GM18499 (cell line): Measurements from ENCODE around the gene FUZ.

ENCODE experiments used
- ATAC-seq: cut with Tn5 transposase; IDR thresholded peaks from one replicate; pipeline ENCODE4 v1.9.1; 2021; ENCODE audit warnings: moderate number of reproducible peaks; ENCODE audit not compliant: insufficient read depth, unreplicated experiment

FUZ gene

GRCh38 chr19:49851456-49852259, 38.6 kb upstream of the FUZ start:
- ATAC-seq = no peak

- no peak for ATAC-seq
Observed at GRCh38 chr19:49850487-49851342, 37.6 kb upstream of the FUZ start, which contains the start of gene PTOV1. TSS of gene PTOV1 (plus strand) at chr19:49851159.

- ATAC-seq = no peak
Observed at GRCh38 chr19:49850221-49850486, 37.1 kb upstream of the FUZ start.

- ATAC-seq = no peak
Observed at GRCh38 chr19:49849433-49850220, 36.5 kb upstream of the FUZ start.

- ATAC-seq = no peak
Observed at GRCh38 chr19:49848938-49849337, 35.8 kb upstream of the FUZ start.

GRCh38 chr19:49847731-49848696, 34.9 kb upstream of the FUZ start:
- no peak for ATAC-seq

GRCh38 chr19:49846408-49846807, 33.3 kb upstream of the FUZ start:
- ATAC-seq = no peak

GRCh38 chr19:49845414-49845813, 32.3 kb upstream of the FUZ start:
- no peak for ATAC-seq

- no peak for ATAC-seq
Observed at GRCh38 chr19:49844138-49845095, 31.3 kb upstream of the FUZ start.

- ATAC-seq = no peak
Observed at GRCh38 chr19:49843265-49843664, 30.2 kb upstream of the FUZ start.

GRCh38 chr19:49840736-49841249, 27.7 kb upstream of the FUZ start:
- ATAC-seq = no peak

- no peak for ATAC-seq
Observed at GRCh38 chr19:49840321-49840720, 27.2 kb upstream of the FUZ start.

- no peak for ATAC-seq
Observed at GRCh38 chr19:49839713-49840112, 26.6 kb upstream of the FUZ start.

- no peak for ATAC-seq
Observed at GRCh38 chr19:49838885-49839588, 25.9 kb upstream of the FUZ start.

- no peak for ATAC-seq
Observed at GRCh38 chr19:49837425-49837824, 24.3 kb upstream of the FUZ start.

GRCh38 chr19:49837009-49837310, 23.9 kb upstream of the FUZ start:
- no peak for ATAC-seq

GRCh38 chr19:49836176-49837008, 23.3 kb upstream of the FUZ start:
- ATAC-seq = no peak
